SK-N-SH (cell line): ENCODE data around the gene CD300A. TPM values are rescaled to one million over a fixed set of nuclear protein-coding genes. Genes with fewer than 3 reads are reported as not detected.

ENCODE experiments used
- CTCF ChIA-PET: fragments of 300-600, 350-600 bp; formaldehyde crosslinking; extraction: SDS; loops from one replicate; lab custom pipeline; 2021; lab: Yijun Ruan, JAX
- POLR2A ChIA-PET: fragments of 350-600 bp; sonication (Branson Sonifier 250); formaldehyde crosslinking; extraction: SDS; loops from one replicate; lab custom pipeline; 2020; ENCODE audit warnings: antibody characterized with exemption, inconsistent platforms; lab: Yijun Ruan, JAX
- DNase-seq: peaks from one replicate; pipeline ENCODE4 v3.0.0; 2012
- H2AFZ ChIP-seq: fragments of 200-600 bp; sonication (generic); 2 replicates; pipeline ENCODE4 v1.8.1; 2016; ENCODE audit warnings: antibody characterized with exemption, mild to moderate bottlenecking, low read depth
- H3F3A ChIP-seq: fragments of 200-600 bp; sonication (generic); replicated peaks from 2 replicates; pipeline ENCODE3; 2016; ENCODE audit warnings: antibody characterized with exemption, mild to moderate bottlenecking; ENCODE audit not compliant: insufficient read depth
- H3K27ac ChIP-seq, 2 experiments: fragments of 200-500 bp in 1 of 2; fragments of 200-600 bp in 1 of 2; sonication (Bioruptor generic) in 1 of 2; sonication (generic), shearing (Covaris generic) in 1 of 2; 2 replicates each; pipeline versions ENCODE4 v1.5.1 to v1.6.1; 2014 to 2016; ENCODE audit warnings: low read depth in 2 of 2, inconsistent platforms in 1 of 2, low read length in 1 of 2, mild to moderate bottlenecking in 1 of 2, mixed read lengths in 1 of 2
- H3K27me3 ChIP-seq: fragments of 200-600 bp; sonication (generic), shearing (Covaris generic); 2 replicates; pipeline ENCODE4 v1.6.1; 2016; ENCODE audit warnings: mixed run types; ENCODE audit not compliant: insufficient read depth
- H3K36me3 ChIP-seq, 2 experiments: fragments of 200-500 bp in 1 of 2; fragments of 200-600 bp in 1 of 2; sonication (Bioruptor generic) in 1 of 2; sonication (generic) in 1 of 2; replicated peaks in 1 of 2; 2 replicates each; pipeline versions ENCODE3 to v1.5.1; 2014 to 2016; ENCODE audit warnings: low read length in 1 of 2, mild to moderate bottlenecking in 1 of 2; ENCODE audit not compliant: insufficient read depth in 2 of 2, control insufficient read depth in 1 of 2
- H3K4me1 ChIP-seq, 2 experiments: fragments of 200-500 bp in 1 of 2; fragments of 200-600 bp in 1 of 2; sonication (Bioruptor generic) in 1 of 2; sonication (generic), shearing (Covaris generic) in 1 of 2; 2 replicates each; pipeline versions ENCODE4 v1.5.1 to v1.6.1; 2014 to 2016; ENCODE audit warnings: low read depth in 1 of 2, low read length in 1 of 2, mixed run types in 1 of 2; ENCODE audit not compliant: insufficient read depth in 2 of 2, control insufficient read depth in 1 of 2
- H3K4me2 ChIP-seq: fragments of 200-600 bp; sonication (generic), shearing (Covaris generic); 2 replicates; pipeline ENCODE4 v1.6.1; 2017; ENCODE audit warnings: mixed run types
- H3K4me3 ChIP-seq, 2 experiments: fragments of 200-500 bp in 1 of 2; fragments of 200-600 bp in 1 of 2; sonication (Bioruptor generic) in 1 of 2; sonication (generic), shearing (Covaris generic) in 1 of 2; 2 replicates each; pipeline versions ENCODE4 v1.5.1 to v1.8.1; 2014 to 2016; ENCODE audit warnings: low read depth in 2 of 2, inconsistent platforms in 1 of 2, low read length in 1 of 2, mild to moderate bottlenecking in 1 of 2, mixed read lengths in 1 of 2, moderate library complexity in 1 of 2
- H3K79me2 ChIP-seq: fragments of 200-600 bp; sonication (generic); 2 replicates; pipeline ENCODE4 v1.8.1; 2017; ENCODE audit warnings: mild to moderate bottlenecking; ENCODE audit not compliant: insufficient read depth
- H3K9ac ChIP-seq: fragments of 200-600 bp; sonication (generic); 2 replicates; pipeline ENCODE4 v1.6.1; 2017; ENCODE audit warnings: mixed run types
- H3K9me2 ChIP-seq: fragments of 200-600 bp; sonication (generic); 2 replicates; pipeline ENCODE4 v1.6.1; 2017; ENCODE audit warnings: mixed run types
- H3K9me3 ChIP-seq: fragments of 200-600 bp; sonication (generic); 2 replicates; pipeline ENCODE4 v1.6.1; 2017; ENCODE audit warnings: mixed run types, mild to moderate bottlenecking, moderate library complexity
- H4K20me1 ChIP-seq: fragments of 200-600 bp; sonication (generic); 2 replicates; pipeline ENCODE4 v1.6.1; 2017; ENCODE audit warnings: mild to moderate bottlenecking, mixed run types; ENCODE audit not compliant: insufficient read depth
- CHD2 ChIP-seq: fragments of 150-350 bp; IDR thresholded peaks from 2 replicates; pipeline ENCODE4 v1.6.1; 2018; ENCODE audit warnings: low read length; ENCODE audit not compliant: partially characterized antibody
- CTCF ChIP-seq: fragments of 200-600 bp; sonication (generic); IDR thresholded peaks from 2 replicates; pipeline ENCODE4 v1.6.1; 2017; ENCODE audit warnings: antibody characterized with exemption, mild to moderate bottlenecking, moderate library complexity
- ELF1 ChIP-seq: IDR thresholded peaks from 2 replicates; pipeline ENCODE4 v1.4.0; 2012
- FOXJ3 ChIP-seq: sonication (generic); formaldehyde crosslinking; IDR thresholded peaks from 2 replicates; pipeline ENCODE4 v1.5.1; 2020; ENCODE audit warnings: mild to moderate bottlenecking, missing genetic modification reagents
- FOXM1 ChIP-seq: IDR thresholded peaks from 2 replicates; pipeline ENCODE4 v1.4.0; 2012; ENCODE audit warnings: low read depth, mild to moderate bottlenecking
- GABPA ChIP-seq: IDR thresholded peaks from 2 replicates; pipeline ENCODE4 v1.4.0; 2012; ENCODE audit warnings: low read depth, mild to moderate bottlenecking
- GATA2 ChIP-seq: sonication (generic); formaldehyde crosslinking; IDR thresholded peaks from 2 replicates; pipeline ENCODE4 v1.5.0; 2020; ENCODE audit warnings: mild to moderate bottlenecking, missing genetic modification reagents
- IRF3 ChIP-seq: fragments of 150-350 bp; IDR thresholded peaks from 2 replicates; pipeline ENCODE4 v1.6.1; 2016; ENCODE audit warnings: mild to moderate bottlenecking, low read depth, low read length
- MAX ChIP-seq: IDR thresholded peaks from 2 replicates; pipeline ENCODE4 v1.4.0; 2012; ENCODE audit warnings: low read depth
- MXI1 ChIP-seq: IDR thresholded peaks from 2 replicates; pipeline ENCODE4 v1.6.1; 2012; ENCODE audit warnings: mild to moderate bottlenecking, low read depth, low read length, improper control_type of control experiment
- NFIC ChIP-seq: IDR thresholded peaks from 2 replicates; pipeline ENCODE4 v1.4.0; 2012; ENCODE audit warnings: borderline replicate concordance
- NRF1 ChIP-seq: IDR thresholded peaks from 2 replicates; pipeline ENCODE4 v1.6.1; 2012; ENCODE audit warnings: low read depth, mild to moderate bottlenecking, low read length
- RAD21 ChIP-seq: IDR thresholded peaks from 2 replicates; pipeline ENCODE4 v1.6.1; 2012; ENCODE audit warnings: mild to moderate bottlenecking, low read length
- RCOR1 ChIP-seq: fragments of 150-350 bp; IDR thresholded peaks from 2 replicates; pipeline ENCODE4 v1.6.1; 2017; ENCODE audit warnings: antibody characterized with exemption, low read length
- SMC3 ChIP-seq: IDR thresholded peaks from 2 replicates; pipeline ENCODE4 v1.6.1; 2012; ENCODE audit warnings: low read depth, low read length, improper control_type of control experiment
- TEAD4 ChIP-seq: IDR thresholded peaks from 2 replicates; pipeline ENCODE4 v1.4.0; 2012; ENCODE audit warnings: mild to moderate bottlenecking, borderline replicate concordance; ENCODE audit not compliant: insufficient read depth
- USF2 ChIP-seq: fragments of 150-350 bp; IDR thresholded peaks from 2 replicates; pipeline ENCODE4 v1.6.1; 2017; ENCODE audit warnings: antibody characterized with exemption, low read length, low read depth, borderline replicate concordance
- YY1 ChIP-seq: IDR thresholded peaks from 2 replicates; pipeline ENCODE4 v1.4.0; 2012; ENCODE audit warnings: low read depth, mild to moderate bottlenecking
- ZBTB33 ChIP-seq: IDR thresholded peaks from 2 replicates; pipeline ENCODE4 v1.4.0; 2012; ENCODE audit warnings: low read depth, borderline replicate concordance
- WGBS: methylation state at CpG from one replicate; pipeline ENCODE4 v1.1.6; 2017; ENCODE audit warnings: low lambda C conversion rate; 5-methylcytosine and 5-hydroxymethylcytosine counted together
- polyA plus RNA-seq, 3 experiments: library from polyadenylated mRNA; depleted of rRNA; stranded (reverse); fragments of >200 nt; gene quantifications; 2 replicates each; pipeline ENCODE4 v1.2.3, GENCODE V29; 2012

Gene CD300A
- polyA plus RNA-seq, 1 of the 3 experiments (the other 2 are of a cell fraction), result not detected

GRCh38 chr17:74429604-74430384 is 36.6 kb upstream of the CD300A start:
- ChIA-PET POLR2A (no interaction called here), CTCF (interaction anchor here (0.6 to 1.8 kb wide), 10 partner anchors 11 to 124 kb away, joined by 3 to 9 read pairs (median 3); partner anchors contain the start of gene BTBD17)
- Histone ChIP-seq H3F3A (no peaks in the 10 kb centered on the region), H3K4me1 (peaks cover 0 to 11% of the 10 kb centered on the region in 2 experiments; a peak in 1 of 4 replicates), H3K79me2 (no peaks in the 10 kb centered on the region), H3K9ac (no peak overlapping the region), H3K36me3 (no peaks in the 10 kb centered on the region), H3K4me3 (no peak overlapping the region), H4K20me1 (no peaks in the 10 kb centered on the region), H3K27ac (no peak overlapping the region), H3K9me3 (no peaks in the 10 kb centered on the region), H3K27me3 (no peaks in the 10 kb centered on the region), H3K9me2 (no peaks in the 10 kb centered on the region), H3K4me2 (no peak overlapping the region), H2AFZ (no peak overlapping the region)
- WGBS, result 63% methylated on average over 19 of the region's 19 CpGs
- no peak for DNase-seq
- TF ChIP-seq YY1, result no peak
- TF ChIP-seq NRF1, result no peak
- TF ChIP-seq CHD2, result no peak
- no peak for TF ChIP-seq GATA2 (CRISPR knock-in tag)
- TF ChIP-seq SMC3, result no peak
- no peak for TF ChIP-seq RCOR1
- no peak for TF ChIP-seq USF2

- H3K27ac ChIP-seq, result no peak overlapping the region
- no peak overlapping the region for H3K9ac ChIP-seq
- ChIA-PET CTCF (interaction anchor here (0.6 to 1.8 kb wide), 12 partner anchors 11 to 80 kb away, joined by 3 to 9 read pairs (median 3); partner anchors contain the start of gene BTBD17), POLR2A (no interaction called here)
- H3K9me3 ChIP-seq, result no peaks in the 10 kb centered on the region
- no peaks in the 10 kb centered on the region for H3K27me3 ChIP-seq
- peaks cover 0 to 11% of the 10 kb centered on the region in 2 experiments; a peak in 1 of 4 replicates for H3K4me1 ChIP-seq
- no peaks in the 10 kb centered on the region for H3F3A ChIP-seq
- WGBS, result 57% methylated on average over 13 of the region's 13 CpGs
- no peak overlapping the region for H3K4me3 ChIP-seq
- H2AFZ ChIP-seq, result no peak overlapping the region
- no peaks in the 10 kb centered on the region for H3K9me2 ChIP-seq
- no peak for DNase-seq
- TF ChIP-seq IRF3 (no peak), CHD2 (no peak), CTCF (no peak), NFIC (no peak), ELF1 (no peak), MAX (no peak), FOXM1 (no peak), MXI1 (no peak), FOXJ3 (no peak), TEAD4 (no peak), ZBTB33 (no peak), RAD21 (no peak), GATA2 (CRISPR knock-in tag) (no peak), USF2 (no peak), SMC3 (no peak), GABPA (no peak)
- no peaks in the 10 kb centered on the region for H3K79me2 ChIP-seq
- no peaks in the 10 kb centered on the region for H4K20me1 ChIP-seq
- no peaks in the 10 kb centered on the region for H3K36me3 ChIP-seq
- no peak overlapping the region for H3K4me2 ChIP-seq
Measured at GRCh38 chr17:74430385-74430705, 36.1 kb upstream of the CD300A start.
